GM12865 (cell line): ENCODE results near the gene SLC66A1.

Experiments used
- DNase-seq: peaks from one replicate; pipeline ENCODE4 v3.0.0; 2010; ENCODE audit warnings: low read depth
- H3K4me3 ChIP-seq: 2 replicates; pipeline ENCODE4 v1.5.1; 2011; ENCODE audit warnings: mild to moderate bottlenecking, low read depth, low read length, control low read depth
- CTCF ChIP-seq: IDR thresholded peaks from 2 replicates; pipeline ENCODE4 v1.5.1; 2011; ENCODE audit warnings: low read length, control low read depth, low read depth, inconsistent platforms; ENCODE audit not compliant: insufficient read depth; ENCODE audit errors: missing control alignments

Gene SLC66A1

GRCh38 chr1:19313961-19314882 lies 2.1 kb downstream of the SLC66A1 start:
- peak; percentile 44 for DNase-seq
- TF ChIP-seq CTCF: no peak
- H3K4me3 ChIP-seq: no peak overlapping the region

GRCh38 chr1:19315378-19316198 lies 3.5 kb downstream of the SLC66A1 start:
- DNase-seq: peak; percentile 83
- no peak for TF ChIP-seq CTCF
- no peak overlapping the region for H3K4me3 ChIP-seq

- no peak for TF ChIP-seq CTCF
- no peak overlapping the region for H3K4me3 ChIP-seq
- no peak for DNase-seq
These were observed 5.2 kb downstream of the SLC66A1 start for GRCh38 chr1:19317126-19317910.

GRCh38 chr1:19319196-19319595 lies 7.1 kb downstream of the SLC66A1 start:
- TF ChIP-seq CTCF: no peak
- H3K4me3 ChIP-seq: no peak overlapping the region
- DNase-seq: no peak

- TF ChIP-seq CTCF: no peak
- H3K4me3 ChIP-seq: no peak overlapping the region
- DNase-seq: no peak
These were observed 8.9 kb downstream of the SLC66A1 start for GRCh38 chr1:19321071-19321470.

- H3K4me3 ChIP-seq: no peak overlapping the region
- no peak for DNase-seq
- no peak for TF ChIP-seq CTCF
These were observed 10.4 kb downstream of the SLC66A1 start for GRCh38 chr1:19322481-19322880.
